ENCODE measurements around the gene BMP3. TPM values are rescaled to one million over a fixed set of nuclear protein-coding genes. Genes with fewer than 3 reads are reported as not detected.

The BMP3 gene
- total and polyA plus RNA-seq, 7 experiments from 2014 or later, result not detected

DNA sequence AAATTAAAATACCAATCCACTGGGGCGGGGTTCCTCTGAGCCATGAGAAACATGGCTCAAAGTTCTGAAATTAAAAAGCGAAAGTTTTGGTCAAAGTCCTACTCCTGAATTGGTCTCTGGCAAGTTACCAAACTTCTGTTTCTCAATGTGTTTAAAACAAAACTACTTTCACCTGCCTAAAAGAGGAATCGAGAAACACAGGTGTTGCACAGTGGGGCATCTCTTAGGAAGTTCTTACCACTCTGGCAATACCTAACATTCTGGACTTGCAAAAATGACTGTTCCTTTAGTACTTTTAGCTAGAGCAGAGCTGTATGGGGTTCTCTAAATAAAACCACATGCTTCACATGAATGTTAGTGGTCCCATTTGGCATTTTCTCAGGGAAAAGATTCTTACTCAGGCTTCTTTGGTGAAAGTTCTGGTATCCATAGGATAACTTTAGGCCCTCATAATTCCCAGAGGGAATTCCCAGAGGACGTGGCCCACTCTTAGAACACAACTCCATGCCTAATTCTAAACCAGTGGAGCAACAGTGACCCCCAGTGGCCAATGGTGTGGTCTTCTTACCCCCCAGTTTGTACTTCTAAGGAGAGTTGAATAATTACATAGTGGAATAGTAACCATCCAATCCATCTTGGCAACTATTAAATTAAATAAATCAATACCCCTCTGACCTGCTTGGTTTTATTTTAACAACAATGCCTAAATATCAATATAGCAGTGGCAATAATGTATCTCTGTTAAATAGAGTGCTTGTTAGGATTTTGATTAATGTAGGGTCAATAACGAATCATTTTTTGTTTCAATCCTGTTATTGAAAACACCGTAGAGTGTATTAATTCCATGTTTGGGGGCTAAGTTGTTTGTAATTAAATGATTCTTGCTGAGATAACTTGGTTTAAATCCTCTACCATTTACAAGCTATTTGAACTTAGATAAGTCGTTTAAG, 21.9 kb downstream of the BMP3 start:
- H3K9me3 Mint-ChIP-seq, result no peaks in the 10 kb centered on the region
- peaks cover 0 to 1% of the 10 kb centered on the region in 2 donors for H3K27me3 ChIP-seq (ENCODE audit: control insufficient read depth in 2 of 2, insufficient read depth in 2 of 2, low read length in 2 of 2)
- intact Hi-C loops (cut with micrococcal nuclease), result loop anchor here (1.0 to 10.0 kb wide), 5 partner anchors 686 to 1138 kb away; no protein-coding TSS in a partner anchor

GRCh38 chr4:81058621-81059020, 28.1 kb downstream of the BMP3 start:
- no peak overlapping the region for H3K27ac Mint-ChIP-seq
- ChIA-PET CTCF (interaction anchor here (2.0 kb wide), 1 partner anchor 11 kb away, joined by 6 read pairs; no protein-coding TSS in a partner anchor), POLR2A (no interaction called here)

More for the DNA sequence above, 21.9 kb downstream of the BMP3 start:
- Histone ChIP-seq H3K4me1 (ENCODE audit: control insufficient read depth in 2 of 2, insufficient read depth in 2 of 2, low read length in 2 of 2) (no peaks in the 10 kb centered on the region), H3K4me3 (ENCODE audit: low read length) (no peak overlapping the region), H3K9me3 (ENCODE audit: control insufficient read depth in 2 of 3, low read length in 3 of 3) (no peaks in the 10 kb centered on the region), H3K36me3 (ENCODE audit: control insufficient read depth in 2 of 3, insufficient read depth in 3 of 3, low read length in 3 of 3) (no peaks in the 10 kb centered on the region), H3K27ac (ENCODE audit: low read depth, low read length) (no peak overlapping the region)
- CTCF ChIA-PET, result interaction anchor here (0.6 to 1.2 kb wide), 5 partner anchors 14 to 690 kb away, joined by 3 to 4 read pairs (median 3); no protein-coding TSS in a partner anchor
- no peak overlapping the region for H3K4me3 Mint-ChIP-seq
- H3K27me3 Mint-ChIP-seq, result peaks cover 0 to 16% (median 11%) of the 10 kb centered on the region in 5 donors
- peak in 7 of 9 donors; percentile 11 to 52 (median 26) for DNase-seq
- peak; percentile 54 for ATAC-seq
- POLR2A ChIA-PET, result interaction anchor here (0.7 kb wide), 1 partner anchor 65 kb away, joined by 3 read pairs; no protein-coding TSS in a partner anchor
- no peaks in the 10 kb centered on the region for H3K36me3 Mint-ChIP-seq
- H3K4me1 Mint-ChIP-seq, result no peaks in the 10 kb centered on the region
- no peak overlapping the region for H3K27ac Mint-ChIP-seq

GRCh38 chr4:81060587-81061343, 30.3 kb downstream of the BMP3 start:
- H3K36me3 Mint-ChIP-seq, result no peaks in the 10 kb centered on the region
- no peak overlapping the region for H3K27ac Mint-ChIP-seq
- intact Hi-C loops (cut with micrococcal nuclease), result no loop called here
- no peak overlapping the region for H3K4me3 Mint-ChIP-seq
- no peak overlapping the region for H3K27ac ChIP-seq (ENCODE audit: low read depth, low read length)
- no peaks in the 10 kb centered on the region for H3K27me3 ChIP-seq (ENCODE audit: control insufficient read depth in 2 of 2, insufficient read depth in 2 of 2, low read length in 2 of 2)
- peaks cover 10 to 26% (median 16%) of the 10 kb centered on the region in 5 donors for H3K27me3 Mint-ChIP-seq
- no peaks in the 10 kb centered on the region for H3K4me1 Mint-ChIP-seq
- POLR2A ChIA-PET, result no interaction called here
- H3K4me1 ChIP-seq (ENCODE audit: control insufficient read depth in 2 of 2, insufficient read depth in 2 of 2, low read length in 2 of 2), result no peaks in the 10 kb centered on the region
- H3K9me3 ChIP-seq (ENCODE audit: control insufficient read depth in 2 of 3, low read length in 3 of 3), result no peaks in the 10 kb centered on the region
- CTCF ChIA-PET, result interaction anchor here (2.0 kb wide), 1 partner anchor 9 kb away, joined by 6 read pairs; no protein-coding TSS in a partner anchor
- no peak overlapping the region for H3K4me3 ChIP-seq (ENCODE audit: low read length)
- H3K9me3 Mint-ChIP-seq, result no peaks in the 10 kb centered on the region
- no peaks in the 10 kb centered on the region for H3K36me3 ChIP-seq (ENCODE audit: control insufficient read depth in 2 of 3, insufficient read depth in 3 of 3, low read length in 3 of 3)
- DNase-seq, result no peak
- no peak for ATAC-seq

More at GRCh38 chr4:81058621-81059020, 28.1 kb downstream of the BMP3 start:
- no peak for DNase-seq
- intact Hi-C loops (cut with micrococcal nuclease), result loop anchor here in 1 of 2 donors (10.0 kb wide), 1 partner anchor 1144 kb away; no protein-coding TSS in a partner anchor
- Mint-ChIP-seq H3K9me3 (no peaks in the 10 kb centered on the region), H3K4me3 (no peak overlapping the region), H3K27me3 (peaks cover 10 to 24% (median 20%) of the 10 kb centered on the region in 5 donors), H3K4me1 (no peaks in the 10 kb centered on the region), H3K36me3 (no peaks in the 10 kb centered on the region)
- H3K36me3 ChIP-seq (ENCODE audit: control insufficient read depth in 2 of 3, insufficient read depth in 3 of 3, low read length in 3 of 3), result no peaks in the 10 kb centered on the region
- no peak overlapping the region for H3K4me3 ChIP-seq (ENCODE audit: low read length)
- H3K9me3 ChIP-seq (ENCODE audit: control insufficient read depth in 2 of 3, low read length in 3 of 3), result no peaks in the 10 kb centered on the region
- no peak for ATAC-seq
- no peak overlapping the region for H3K27ac ChIP-seq (ENCODE audit: low read depth, low read length)
- no peaks in the 10 kb centered on the region for H3K27me3 ChIP-seq (ENCODE audit: control insufficient read depth in 2 of 2, insufficient read depth in 2 of 2, low read length in 2 of 2)
- no peaks in the 10 kb centered on the region for H3K4me1 ChIP-seq (ENCODE audit: control insufficient read depth in 2 of 2, insufficient read depth in 2 of 2, low read length in 2 of 2)

DNA sequence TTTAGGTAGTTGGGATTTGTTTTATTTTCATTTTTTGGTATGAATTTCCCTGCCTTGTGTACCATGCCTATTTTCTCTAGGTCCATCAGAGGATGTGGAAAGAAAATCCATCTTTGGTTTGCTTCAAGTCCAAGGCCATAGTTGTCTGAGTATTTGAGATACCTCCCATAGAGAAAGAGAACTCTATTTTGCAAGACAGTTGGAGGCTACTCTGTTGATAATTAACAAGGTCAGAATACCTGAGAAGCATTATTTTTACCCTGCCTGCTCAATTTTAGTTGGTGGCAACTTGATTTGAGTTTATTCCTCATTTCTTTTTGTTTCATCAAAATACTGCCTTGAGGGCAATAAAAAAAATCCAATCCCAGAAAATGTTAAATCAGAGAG, 30.8 kb downstream of the BMP3 start:
- H3K27me3 Mint-ChIP-seq, result peaks cover 10 to 28% (median 16%) of the 10 kb centered on the region in 5 donors
- Histone ChIP-seq H3K9me3 (ENCODE audit: control insufficient read depth in 2 of 3, low read length in 3 of 3) (no peaks in the 10 kb centered on the region), H3K4me1 (ENCODE audit: control insufficient read depth in 2 of 2, insufficient read depth in 2 of 2, low read length in 2 of 2) (no peaks in the 10 kb centered on the region), H3K4me3 (ENCODE audit: low read length) (no peak overlapping the region), H3K27me3 (ENCODE audit: control insufficient read depth in 2 of 2, insufficient read depth in 2 of 2, low read length in 2 of 2) (no peaks in the 10 kb centered on the region), H3K36me3 (ENCODE audit: control insufficient read depth in 2 of 3, insufficient read depth in 3 of 3, low read length in 3 of 3) (no peaks in the 10 kb centered on the region), H3K27ac (ENCODE audit: low read depth, low read length) (no peak overlapping the region)
- ChIA-PET CTCF (no interaction called here), POLR2A (no interaction called here)
- H3K36me3 Mint-ChIP-seq, result no peaks in the 10 kb centered on the region
- ATAC-seq (no peak), DNase-seq (no peak)
- H3K4me1 Mint-ChIP-seq, result no peaks in the 10 kb centered on the region
- no peak overlapping the region for H3K27ac Mint-ChIP-seq
- intact Hi-C loops (cut with micrococcal nuclease), result no loop called here
- no peak overlapping the region for H3K4me3 Mint-ChIP-seq
- no peaks in the 10 kb centered on the region for H3K9me3 Mint-ChIP-seq

DNA sequence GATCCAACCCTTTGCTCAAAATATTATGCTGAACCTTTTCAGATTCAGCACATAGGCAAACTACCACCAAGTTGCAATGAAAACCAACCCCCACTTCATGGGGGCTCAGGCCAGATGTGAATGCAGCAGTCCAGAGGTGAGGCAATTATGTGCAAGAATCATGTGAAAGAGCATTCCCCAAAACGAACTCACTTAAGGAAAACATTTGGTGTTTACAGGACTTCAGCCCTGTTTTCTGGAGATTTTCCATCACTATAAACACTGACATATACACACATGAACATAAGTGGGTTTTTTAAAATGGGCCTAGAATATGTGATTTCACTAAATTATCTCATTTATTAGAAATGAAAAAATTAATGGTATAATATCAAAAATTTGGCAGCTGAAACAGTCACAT, 31.5 kb downstream of the BMP3 start:
- no peaks in the 10 kb centered on the region for H3K36me3 ChIP-seq (ENCODE audit: control insufficient read depth in 2 of 3, insufficient read depth in 3 of 3, low read length in 3 of 3)
- no peak for DNase-seq
- POLR2A ChIA-PET, result no interaction called here
- Mint-ChIP-seq H3K27ac (no peak overlapping the region), H3K36me3 (no peaks in the 10 kb centered on the region), H3K9me3 (no peaks in the 10 kb centered on the region), H3K4me1 (no peaks in the 10 kb centered on the region), H3K27me3 (peaks cover 10 to 28% (median 16%) of the 10 kb centered on the region in 5 donors), H3K4me3 (no peak overlapping the region)
- H3K4me3 ChIP-seq (ENCODE audit: low read length), result no peak overlapping the region
- CTCF ChIA-PET, result no interaction called here
- no peaks in the 10 kb centered on the region for H3K4me1 ChIP-seq (ENCODE audit: control insufficient read depth in 2 of 2, insufficient read depth in 2 of 2, low read length in 2 of 2)
- no peaks in the 10 kb centered on the region for H3K27me3 ChIP-seq (ENCODE audit: control insufficient read depth in 2 of 2, insufficient read depth in 2 of 2, low read length in 2 of 2)
- ATAC-seq, result no peak
- intact Hi-C loops (cut with micrococcal nuclease), result no loop called here
- no peaks in the 10 kb centered on the region for H3K9me3 ChIP-seq (ENCODE audit: control insufficient read depth in 2 of 3, low read length in 3 of 3)
- H3K27ac ChIP-seq (ENCODE audit: low read depth, low read length), result no peak overlapping the region

- H3K4me1 ChIP-seq (ENCODE audit: control insufficient read depth in 2 of 2, insufficient read depth in 2 of 2, low read length in 2 of 2), result no peaks in the 10 kb centered on the region
- no peaks in the 10 kb centered on the region for H3K36me3 ChIP-seq (ENCODE audit: control insufficient read depth in 2 of 3, insufficient read depth in 3 of 3, low read length in 3 of 3)
- Mint-ChIP-seq H3K4me1 (peaks cover 0 to 5% (median 0%) of the 10 kb centered on the region in 7 donors), H3K27me3 (peaks cover 1 to 21% (median 14%) of the 10 kb centered on the region in 5 donors), H3K4me3 (no peak overlapping the region), H3K27ac (no peak overlapping the region), H3K36me3 (no peaks in the 10 kb centered on the region), H3K9me3 (no peaks in the 10 kb centered on the region)
- DNase-seq (no peak), ATAC-seq (no peak)
- H3K27me3 ChIP-seq (ENCODE audit: control insufficient read depth in 2 of 2, insufficient read depth in 2 of 2, low read length in 2 of 2), result no peaks in the 10 kb centered on the region
- no peak overlapping the region for H3K27ac ChIP-seq (ENCODE audit: low read depth, low read length)
- H3K4me3 ChIP-seq (ENCODE audit: low read length), result no peak overlapping the region
- CTCF ChIA-PET, result no interaction called here
- H3K9me3 ChIP-seq (ENCODE audit: control insufficient read depth in 2 of 3, low read length in 3 of 3), result no peaks in the 10 kb centered on the region
- intact Hi-C loops (cut with micrococcal nuclease), result no loop called here
- POLR2A ChIA-PET, result no interaction called here
Observed at GRCh38 chr4:81065446-81065845, 34.9 kb downstream of the BMP3 start.
